K562 (cell line): ENCODE results near the gene FIS1. TPM values are rescaled to one million over a fixed set of nuclear protein-coding genes. Genes with fewer than 3 reads are reported as not detected.
A peak's percentile ranks its signal among the peaks of the same experiment; 100 is the strongest.

ENCODE experiments used
- BACH1 ChIP-seq: fragments of 200-800 bp; sonication (Bioruptor generic); IDR thresholded peaks from 2 replicates; pipeline ENCODE4 v1.6.1; 2016; ENCODE audit warnings: missing genetic modification characterization, missing compliant biosample characterization
- BRCA1 ChIP-seq, 2 experiments: fragments of 450-650 bp in 1 of 2; sonication (generic) in 1 of 2; formaldehyde crosslinking in 1 of 2; IDR thresholded peaks; 2 replicates each; pipeline versions ENCODE4 v1.5.0 to v1.6.1; 2017 to 2020; ENCODE audit warnings: mild to moderate bottlenecking in 1 of 2, missing genetic modification reagents in 1 of 2
- GABPB1 ChIP-seq: sonication (generic); formaldehyde crosslinking; IDR thresholded peaks from 2 replicates; pipeline ENCODE4 v1.8.0; 2022; ENCODE audit warnings: mild to moderate bottlenecking, missing genetic modification reagents
- NFE2L1 ChIP-seq: fragments of 450-650 bp; IDR thresholded peaks from 2 replicates; pipeline ENCODE4 v1.6.1; 2016; ENCODE audit warnings: missing genetic modification characterization, low read depth, mild to moderate bottlenecking, missing compliant biosample characterization, moderate library complexity, borderline replicate concordance
- NFIC ChIP-seq: fragments of 450-650 bp; IDR thresholded peaks from 2 replicates; pipeline ENCODE4 v1.6.1; 2017; ENCODE audit warnings: mild to moderate bottlenecking, inconsistent platforms
- POLR2G ChIP-seq: fragments of 200-400 bp; formaldehyde crosslinking; IDR thresholded peaks from 2 replicates; pipeline ENCODE4 v1.6.1; 2017; ENCODE audit warnings: low read depth, mild to moderate bottlenecking, antibody characterized with exemption, low read length, moderate library complexity
- PYGO2 ChIP-seq: fragments of 450-650 bp; IDR thresholded peaks from 2 replicates; pipeline ENCODE4 v1.6.1; 2016; ENCODE audit warnings: mild to moderate bottlenecking, missing genetic modification characterization, moderate library complexity, missing compliant biosample characterization
- polyA plus RNA-seq, 8 experiments: library from polyadenylated mRNA; depleted of rRNA in 4 of 8; stranded (reverse) in 5 of 8; unstranded in 3 of 8; fragments of >200 nt; fragmentation: Nextera tagmentation in 2 of 8; fragmentation: Illumina TruSeq in 1 of 8; extraction: Ambion mirVana in 2 of 8; extraction: Trizol in 1 of 8; gene quantifications; 2 replicates each; pipeline versions ENCODE4 v1.2.1 to v1.2.3, GENCODE V29; 2011 to 2014; ENCODE audit warnings: inconsistent platforms in 1 of 8, missing spikeins in 1 of 8
- total RNA-seq, 7 experiments: library from RNA; depleted of rRNA in 6 of 7; stranded (reverse); fragments of >200 nt in 6 of 7; fragmentation: Illumina TruSeq in 2 of 7; extraction: Trizol in 2 of 7; gene quantifications; 2 replicates each; pipeline versions ENCODE4 v1.2.1 to v1.2.3, GENCODE V29; 2011 to 2021; ENCODE audit warnings: low replicate concordance in 1 of 7
- TF ChIP-seq, protein P1 (sequence below): sonication (generic); formaldehyde crosslinking; IDR thresholded peaks from 2 replicates; pipeline ENCODE4 v1.8.1; 2022; ENCODE audit warnings: missing genetic modification reagents
- TF ChIP-seq, protein P2 (sequence below): fragments of 450-650 bp; formaldehyde crosslinking; IDR thresholded peaks from 2 replicates; pipeline ENCODE4 v1.4.0; 2022; ENCODE audit warnings: missing genetic modification characterization

Gene FIS1
- total and polyA plus RNA-seq, 9 of the 15 experiments (the other 6 are each of a cell fraction or from before 2014, with no cell fraction given): 86.0 to 257 (median 144) TPM

DNA sequence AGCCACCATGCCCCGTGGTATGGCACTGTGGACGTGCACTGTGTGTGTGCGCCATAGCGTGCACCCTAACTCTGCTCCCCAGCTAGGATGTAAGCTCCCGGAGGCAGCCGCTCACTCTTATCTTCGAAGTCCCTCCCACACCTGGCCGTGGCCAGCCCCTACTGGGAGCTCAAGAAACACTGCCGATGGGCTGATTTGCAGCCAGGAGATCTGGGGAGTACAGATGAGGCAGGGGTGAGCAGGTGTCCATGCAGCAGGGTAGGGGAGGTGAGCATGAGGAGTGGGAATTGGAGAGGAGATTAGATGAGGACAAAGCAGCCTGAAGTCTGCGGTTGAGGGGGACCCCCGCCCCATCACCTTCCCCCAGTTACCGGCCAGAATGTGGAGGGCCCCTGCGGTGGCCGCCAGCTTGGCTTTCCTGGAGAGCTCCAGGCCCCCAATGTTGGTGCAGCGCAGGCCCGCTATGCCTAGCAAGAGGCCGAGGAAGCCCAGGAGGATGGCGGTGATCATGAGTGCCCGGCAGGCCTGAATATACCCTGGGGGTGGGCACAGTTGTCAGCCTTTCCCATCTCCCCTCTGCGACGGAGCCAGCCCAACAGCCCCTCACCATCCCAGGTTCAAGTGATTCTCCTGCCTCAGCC lies 10.9 kb downstream of the FIS1 start (continued):
- TF ChIP-seq, protein P1, sequence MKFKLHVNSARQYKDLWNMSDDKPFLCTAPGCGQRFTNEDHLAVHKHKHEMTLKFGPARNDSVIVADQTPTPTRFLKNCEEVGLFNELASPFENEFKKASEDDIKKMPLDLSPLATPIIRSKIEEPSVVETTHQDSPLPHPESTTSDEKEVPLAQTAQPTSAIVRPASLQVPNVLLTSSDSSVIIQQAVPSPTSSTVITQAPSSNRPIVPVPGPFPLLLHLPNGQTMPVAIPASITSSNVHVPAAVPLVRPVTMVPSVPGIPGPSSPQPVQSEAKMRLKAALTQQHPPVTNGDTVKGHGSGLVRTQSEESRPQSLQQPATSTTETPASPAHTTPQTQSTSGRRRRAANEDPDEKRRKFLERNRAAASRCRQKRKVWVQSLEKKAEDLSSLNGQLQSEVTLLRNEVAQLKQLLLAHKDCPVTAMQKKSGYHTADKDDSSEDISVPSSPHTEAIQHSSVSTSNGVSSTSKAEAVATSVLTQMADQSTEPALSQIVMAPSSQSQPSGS (CRISPR knock-in tag): no peak
- no peak for TF ChIP-seq NFE2L1 (tag)
- peak; percentile 81 for TF ChIP-seq NFIC
- TF ChIP-seq BRCA1 (IDR thresholded peaks at IDR 0.05): no peak
- TF ChIP-seq BRCA1 (CRISPR knock-in tag; IDR thresholded peaks at IDR 0.05): no peak
- TF ChIP-seq, protein P2, sequence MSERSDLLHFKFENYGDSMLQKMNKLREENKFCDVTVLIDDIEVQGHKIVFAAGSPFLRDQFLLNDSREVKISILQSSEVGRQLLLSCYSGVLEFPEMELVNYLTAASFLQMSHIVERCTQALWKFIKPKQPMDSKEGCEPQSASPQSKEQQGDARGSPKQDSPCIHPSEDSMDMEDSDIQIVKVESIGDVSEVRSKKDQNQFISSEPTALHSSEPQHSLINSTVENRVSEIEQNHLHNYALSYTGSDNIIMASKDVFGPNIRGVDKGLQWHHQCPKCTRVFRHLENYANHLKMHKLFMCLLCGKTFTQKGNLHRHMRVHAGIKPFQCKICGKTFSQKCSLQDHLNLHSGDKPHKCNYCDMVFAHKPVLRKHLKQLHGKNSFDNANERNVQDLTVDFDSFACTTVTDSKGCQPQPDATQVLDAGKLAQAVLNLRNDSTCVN (CRISPR knock-in tag): 0 out of 2 replicates have a peak, but pooled peaks have one; percentile 9
- no peak for TF ChIP-seq PYGO2 (tag)
- peak; percentile 66 for TF ChIP-seq POLR2G
- no peak for TF ChIP-seq BACH1
- TF ChIP-seq GABPB1 (CRISPR knock-in tag): 0 out of 2 replicates have a peak, but pooled peaks have one; percentile 34
